Measurements from ENCODE around the gene GAS7.

DNA sequence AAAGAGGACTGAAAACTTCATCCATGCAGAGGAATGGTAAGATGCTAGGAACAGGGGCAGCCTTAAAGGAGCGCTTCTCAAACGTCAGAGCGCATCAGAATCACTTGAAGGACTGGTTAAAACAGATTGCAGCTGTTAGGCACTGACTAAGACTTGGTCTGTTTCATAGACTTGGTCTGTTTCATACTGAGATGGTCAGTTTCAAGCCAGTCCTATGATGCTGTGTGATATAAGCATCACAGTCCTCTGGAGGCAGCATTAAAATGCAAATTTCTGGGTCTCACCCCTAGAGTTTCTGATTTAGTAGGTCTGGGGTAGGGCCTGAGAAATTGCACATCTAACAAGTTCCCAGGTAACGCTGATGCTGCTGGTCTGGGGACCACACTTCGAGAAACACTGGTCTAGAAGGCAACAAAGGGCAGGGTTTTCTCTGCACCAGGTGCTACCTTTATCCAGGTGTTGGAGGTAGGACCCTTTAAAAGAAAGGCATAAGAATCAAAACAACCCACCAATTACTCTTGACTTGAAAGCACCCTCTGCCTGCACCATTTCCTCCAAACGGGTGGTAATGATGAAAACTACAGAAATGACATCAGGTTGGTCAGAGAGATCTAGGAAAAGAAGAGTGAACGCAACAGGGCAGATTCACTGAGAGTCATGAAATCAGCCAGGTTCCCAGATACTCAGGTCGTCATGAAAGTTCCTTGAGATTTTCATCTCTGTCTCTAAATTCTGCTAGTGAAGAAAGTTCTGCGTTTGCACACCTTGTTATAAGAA is 198.3 kb downstream of the GAS7 start:
- TF ChIP-seq, protein P1, sequence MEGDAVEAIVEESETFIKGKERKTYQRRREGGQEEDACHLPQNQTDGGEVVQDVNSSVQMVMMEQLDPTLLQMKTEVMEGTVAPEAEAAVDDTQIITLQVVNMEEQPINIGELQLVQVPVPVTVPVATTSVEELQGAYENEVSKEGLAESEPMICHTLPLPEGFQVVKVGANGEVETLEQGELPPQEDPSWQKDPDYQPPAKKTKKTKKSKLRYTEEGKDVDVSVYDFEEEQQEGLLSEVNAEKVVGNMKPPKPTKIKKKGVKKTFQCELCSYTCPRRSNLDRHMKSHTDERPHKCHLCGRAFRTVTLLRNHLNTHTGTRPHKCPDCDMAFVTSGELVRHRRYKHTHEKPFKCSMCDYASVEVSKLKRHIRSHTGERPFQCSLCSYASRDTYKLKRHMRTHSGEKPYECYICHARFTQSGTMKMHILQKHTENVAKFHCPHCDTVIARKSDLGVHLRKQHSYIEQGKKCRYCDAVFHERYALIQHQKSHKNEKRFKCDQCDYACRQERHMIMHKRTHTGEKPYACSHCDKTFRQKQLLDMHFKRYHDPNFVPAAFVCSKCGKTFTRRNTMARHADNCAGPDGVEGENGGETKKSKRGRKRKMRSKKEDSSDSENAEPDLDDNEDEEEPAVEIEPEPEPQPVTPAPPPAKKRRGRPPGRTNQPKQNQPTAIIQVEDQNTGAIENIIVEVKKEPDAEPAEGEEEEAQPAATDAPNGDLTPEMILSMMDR (IDR thresholded peaks at IDR 0.05; ENCODE audit: insufficient read depth, low read depth, low read length), result no peak
- TF ChIP-seq EZH2 (IDR thresholded peaks at IDR 0.05; ENCODE audit: insufficient read depth, low read length), result no peak
